ENCODE measurements around the gene MYO5A. TPM values are rescaled to one million over a fixed set of nuclear protein-coding genes. Genes with fewer than 3 reads are reported as not detected.

The MYO5A gene
- total RNA-seq, 4 donors from 2014 or later = 8.9 to 65.2 (median 12.7) TPM

- H3K27ac ChIP-seq = no peak overlapping the region
- H3K4me1 ChIP-seq = no peaks in the 10 kb centered on the region
- no peaks in the 10 kb centered on the region for H3K9me3 ChIP-seq
- H3K27me3 ChIP-seq = no peaks in the 10 kb centered on the region
- no peak overlapping the region for H3K4me3 ChIP-seq
- DNase-seq = no peak
- no peak for TF ChIP-seq POLR2A (IDR thresholded peaks at IDR 0.05)
- TF ChIP-seq CTCF (IDR thresholded peaks at IDR 0.05) = no peak
- peaks cover 0 to 14% (median 0%) of the 10 kb centered on the region in 3 donors for H3K36me3 ChIP-seq
These were observed 180.5 kb downstream of the MYO5A start for GRCh38 chr15:52348056-52348745.

GRCh38 chr15:52344592-52344991 is 184.1 kb downstream of the MYO5A start:
- H3K27me3 ChIP-seq = no peaks in the 10 kb centered on the region
- TF ChIP-seq POLR2A (IDR thresholded peaks at IDR 0.05) (no peak), CTCF (IDR thresholded peaks at IDR 0.05) (no peak)
- H3K4me1 ChIP-seq = no peaks in the 10 kb centered on the region
- DNase-seq = no peak
- H3K9me3 ChIP-seq = no peaks in the 10 kb centered on the region
- no peak overlapping the region for H3K27ac ChIP-seq
- no peaks in the 10 kb centered on the region for H3K36me3 ChIP-seq
- H3K4me3 ChIP-seq = no peak overlapping the region

GRCh38 chr15:52343831-52344230 is 184.8 kb downstream of the MYO5A start:
- no peak overlapping the region for H3K27ac ChIP-seq
- no peak for DNase-seq
- H3K4me3 ChIP-seq = no peak overlapping the region
- no peaks in the 10 kb centered on the region for H3K4me1 ChIP-seq
- TF ChIP-seq CTCF (IDR thresholded peaks at IDR 0.05) = no peak
- TF ChIP-seq POLR2A (IDR thresholded peaks at IDR 0.05) = no peak
- H3K27me3 ChIP-seq = no peaks in the 10 kb centered on the region
- H3K9me3 ChIP-seq = no peaks in the 10 kb centered on the region
- H3K36me3 ChIP-seq = no peaks in the 10 kb centered on the region

GRCh38 chr15:52340093-52340492 is 188.6 kb downstream of the MYO5A start:
- Histone ChIP-seq H3K4me1 (no peaks in the 10 kb centered on the region), H3K27ac (no peak overlapping the region), H3K27me3 (no peaks in the 10 kb centered on the region), H3K9me3 (no peaks in the 10 kb centered on the region), H3K4me3 (no peak overlapping the region), H3K36me3 (no peaks in the 10 kb centered on the region)
- TF ChIP-seq CTCF (IDR thresholded peaks at IDR 0.05) = no peak
- TF ChIP-seq POLR2A (IDR thresholded peaks at IDR 0.05) = no peak
- no peak for DNase-seq

GRCh38 chr15:52338891-52339290 is 189.8 kb downstream of the MYO5A start:
- Histone ChIP-seq H3K27ac (no peak overlapping the region), H3K4me3 (no peak overlapping the region)
- no peak for TF ChIP-seq CTCF (IDR thresholded peaks at IDR 0.05)
- no peak for TF ChIP-seq POLR2A (IDR thresholded peaks at IDR 0.05)

More at GRCh38 chr15:52338891-52339290, 189.8 kb downstream of the MYO5A start:
- no peaks in the 10 kb centered on the region for H3K9me3 ChIP-seq
- DNase-seq = no peak
- no peaks in the 10 kb centered on the region for H3K36me3 ChIP-seq
- no peaks in the 10 kb centered on the region for H3K27me3 ChIP-seq
- no peaks in the 10 kb centered on the region for H3K4me1 ChIP-seq

All from Peyer's patch (tissue), 4 donors.